Left lung (tissue), 10 donors: ENCODE data around the gene NME7. TPM values are rescaled to one million over a fixed set of nuclear protein-coding genes. Genes with fewer than 3 reads are reported as not detected.

Experiments
- ATAC-seq: fragments of 200-7000 bp; cut with Tn5 transposase; one replicate; pipeline ENCODE4 v1.9.1; 2020; ENCODE audit warnings: moderate library complexity
- DNase-seq, 4 donors: peaks; one replicate each; pipeline ENCODE4 v3.0.0-alpha.2; 2013 to 2020
- H3K27ac ChIP-seq, 2 donors: fragments of 200-600 bp; sonication (generic) in 1 of 2; one replicate each; pipeline versions ENCODE4 v1.5.0 to v1.8.0; 2020 to 2021
- H3K27me3 ChIP-seq, 2 donors: fragments of 200-600 bp; sonication (generic) in 1 of 2; one replicate each; pipeline versions ENCODE4 v1.5.0 to v1.8.0; 2020 to 2021
- H3K36me3 ChIP-seq, 2 donors: fragments of 200-600 bp; sonication (generic) in 1 of 2; one replicate each; pipeline versions ENCODE4 v1.5.0 to v1.8.0; 2020 to 2021
- H3K4me1 ChIP-seq, 2 donors: fragments of 200-600 bp; one replicate each; pipeline ENCODE4 v1.8.0; 2021
- H3K4me3 ChIP-seq, 2 donors: fragments of 200-600 bp; sonication (generic) in 1 of 2; one replicate each; pipeline versions ENCODE4 v1.5.0 to v1.8.0; 2020 to 2021; ENCODE audit warnings: mild to moderate bottlenecking in 1 of 2
- H3K9me3 ChIP-seq, 2 donors: fragments of 200-600 bp; sonication (generic) in 1 of 2; one replicate each; pipeline versions ENCODE4 v1.5.0 to v1.8.0; 2020 to 2021
- CTCF ChIP-seq, 2 donors: fragments of 200-600 bp; sonication (generic) in 1 of 2; IDR thresholded peaks; one replicate each; pipeline versions ENCODE4 v1.5.0 to v1.8.0; 2021; ENCODE audit warnings: antibody characterized with exemption in 2 of 2
- intact Hi-C, 2 donors: fragments of 100-400 bp; cut with DNase I; formaldehyde crosslinking; loops; one replicate each; pipeline versions ENCODE4 v1.11.2 to v1.14.2; 2022
- polyA plus RNA-seq, 6 donors: library from polyadenylated mRNA; unstranded; fragments of 120-200 nt; gene quantifications; one replicate each; pipeline ENCODE4 v1.2.1, GENCODE V29; 2013; ENCODE audit not compliant: insufficient read length in 6 of 6
- total RNA-seq, 2 donors: library from RNA; stranded (reverse); fragmentation: NEBNext Ultra II Directional; extraction: Animal tissue kit (Norgen Biotek cat#: 25700); gene quantifications; one replicate each; pipeline ENCODE4 v1.2.1, GENCODE V29; 2021
- donor health status: DM: no; HTN: yes; CAD: no.
- donor health status: DM: no; HTN: no; CAD: no.

Gene NME7
- total and polyA plus RNA-seq, 8 donors = 13.6 to 77.6 (median 59.3) TPM

GRCh38 chr1:169330927-169331326, 36.7 kb downstream of the NME7 start:
- H3K9me3 ChIP-seq = peaks cover 0 to 19% of the 10 kb centered on the region in 2 donors
- H3K4me1 ChIP-seq = no peaks in the 10 kb centered on the region
- no peak overlapping the region for H3K4me3 ChIP-seq
- DNase-seq = no peak
- H3K36me3 ChIP-seq = no peaks in the 10 kb centered on the region
- no peaks in the 10 kb centered on the region for H3K27me3 ChIP-seq
- no peak for ATAC-seq
- intact Hi-C loops = no loop called here
- H3K27ac ChIP-seq = no peak overlapping the region
- no peak for TF ChIP-seq CTCF (IDR thresholded peaks at IDR 0.05)

DNA sequence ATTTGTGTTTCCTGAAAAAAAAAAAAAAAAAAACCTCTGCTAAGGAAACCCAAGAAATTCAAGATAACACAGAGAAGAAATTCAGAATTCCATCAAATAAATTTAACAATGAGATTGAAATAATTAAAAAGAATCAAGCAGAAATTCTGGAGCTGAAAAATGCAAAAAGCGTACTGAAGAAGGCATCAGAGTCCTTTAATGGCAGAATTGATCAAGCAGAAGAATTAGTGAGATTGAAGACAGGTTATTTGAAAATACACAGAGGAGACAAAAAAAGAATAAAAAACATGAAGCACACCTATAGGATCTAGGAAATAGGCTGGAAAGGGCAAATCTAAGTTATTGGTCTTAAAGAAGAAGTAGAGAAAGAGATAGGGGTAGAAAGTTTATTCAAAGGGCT, 38.2 kb downstream of the NME7 start:
- no peak for TF ChIP-seq CTCF (IDR thresholded peaks at IDR 0.05)
- Histone ChIP-seq H3K27ac (no peak overlapping the region), H3K27me3 (no peaks in the 10 kb centered on the region), H3K4me1 (no peaks in the 10 kb centered on the region), H3K4me3 (no peak overlapping the region), H3K36me3 (no peaks in the 10 kb centered on the region), H3K9me3 (peaks cover 0 to 17% of the 10 kb centered on the region in 2 donors)
- intact Hi-C loops = no loop called here
- no peak for DNase-seq
- ATAC-seq = no peak

DNA sequence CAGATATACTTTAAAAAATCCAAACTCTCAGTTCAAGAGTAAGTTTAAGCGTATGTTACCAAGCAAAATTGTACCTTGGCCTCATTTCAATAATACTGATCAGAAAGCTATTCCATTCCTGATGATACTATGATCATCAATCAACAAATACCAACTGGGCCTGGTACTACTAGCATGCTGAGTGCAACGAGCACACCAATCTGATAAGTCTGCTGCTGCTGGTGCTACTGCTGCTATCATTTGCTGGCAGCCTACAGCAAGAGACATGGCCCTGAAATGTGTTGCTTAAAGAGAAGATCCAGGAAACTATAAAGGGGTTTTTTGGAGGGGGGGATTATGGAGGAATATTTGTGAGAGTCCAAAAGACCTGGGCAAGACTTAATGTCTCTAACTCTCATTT, 39.7 kb downstream of the NME7 start:
- ATAC-seq (no peak), DNase-seq (no peak)
- Histone ChIP-seq H3K9me3 (peaks cover 0 to 17% of the 10 kb centered on the region in 2 donors), H3K4me3 (no peak overlapping the region), H3K36me3 (no peaks in the 10 kb centered on the region), H3K27ac (no peak overlapping the region), H3K27me3 (no peaks in the 10 kb centered on the region), H3K4me1 (no peaks in the 10 kb centered on the region)
- TF ChIP-seq CTCF (IDR thresholded peaks at IDR 0.05) = no peak
- intact Hi-C loops = no loop called here

DNA sequence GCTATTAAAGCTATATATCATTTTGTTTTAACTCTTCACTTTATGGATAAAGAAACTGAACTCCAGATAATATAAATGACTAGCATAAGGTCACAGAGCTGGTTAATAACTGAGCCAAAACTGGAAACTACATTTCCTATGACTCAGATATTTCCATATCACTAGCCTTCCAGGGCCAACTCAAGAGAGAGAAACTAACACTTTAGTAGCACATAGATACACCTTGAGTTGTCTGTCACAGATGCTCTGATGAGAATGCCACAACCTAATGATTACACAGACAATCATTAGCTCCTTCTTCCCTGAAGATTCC, 40.7 kb downstream of the NME7 start:
- TF ChIP-seq CTCF (IDR thresholded peaks at IDR 0.05) = no peak
- Histone ChIP-seq H3K9me3 (peaks cover 0 to 17% of the 10 kb centered on the region in 2 donors), H3K36me3 (no peaks in the 10 kb centered on the region), H3K27me3 (no peaks in the 10 kb centered on the region), H3K27ac (no peak overlapping the region), H3K4me1 (no peaks in the 10 kb centered on the region), H3K4me3 (no peak overlapping the region)
- intact Hi-C loops = no loop called here
- DNase-seq = no peak
- peak; percentile 18 for ATAC-seq

DNA sequence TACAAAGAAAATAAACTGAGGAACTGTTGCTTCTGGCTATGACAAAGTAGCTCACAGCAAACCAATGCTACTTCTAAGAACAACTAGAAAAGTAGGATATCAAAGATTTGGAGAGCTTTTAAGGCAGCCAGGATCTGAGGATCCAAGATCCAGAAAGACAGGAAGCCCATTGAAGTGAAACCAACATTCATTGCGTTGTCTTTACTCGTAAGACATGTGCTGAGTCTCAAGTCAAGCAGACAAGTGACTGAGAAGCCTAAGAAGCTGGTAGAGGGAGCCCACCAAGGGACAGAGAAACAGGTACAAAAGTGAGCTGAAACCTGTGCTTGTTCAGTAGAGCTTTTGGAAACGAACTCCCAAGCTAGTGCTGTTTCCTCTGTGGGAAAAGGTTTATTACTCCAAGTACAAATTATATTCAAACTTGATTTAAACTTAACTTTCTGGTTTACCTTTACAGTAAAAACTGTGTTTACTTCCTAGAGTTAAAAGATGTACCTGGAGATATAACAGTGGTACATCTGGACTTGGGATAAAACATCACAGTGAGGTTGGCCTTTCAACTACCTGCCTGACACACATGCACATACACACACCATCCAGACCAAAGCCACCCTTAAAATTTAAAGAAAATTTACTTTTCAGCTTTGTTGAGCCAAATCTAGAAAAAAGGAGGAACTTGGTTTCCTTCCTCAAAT, 41.2 kb downstream of the NME7 start:
- no peaks in the 10 kb centered on the region for H3K27me3 ChIP-seq

More for the DNA sequence above, 41.2 kb downstream of the NME7 start:
- no peak overlapping the region for H3K27ac ChIP-seq
- intact Hi-C loops = no loop called here
- H3K9me3 ChIP-seq = peaks cover 0 to 13% of the 10 kb centered on the region in 2 donors
- TF ChIP-seq CTCF (IDR thresholded peaks at IDR 0.05) = no peak
- no peak overlapping the region for H3K4me3 ChIP-seq
- DNase-seq (no peak), ATAC-seq (no peak)
- H3K4me1 ChIP-seq = no peaks in the 10 kb centered on the region
- H3K36me3 ChIP-seq = no peaks in the 10 kb centered on the region
